WTC11 (cell line): ENCODE data around the gene ZNF398.

Experiments used
- CTCF ChIP-seq: fragments of 200-600 bp; IDR thresholded peaks from 2 replicates; pipeline ENCODE4 v1.8.0; 2022; ENCODE audit warnings: antibody characterized with exemption
- E2F5 ChIP-seq: sonication (generic); formaldehyde crosslinking; IDR thresholded peaks from 2 replicates; pipeline ENCODE4 v1.8.1; 2022; ENCODE audit warnings: mild to moderate bottlenecking, moderate library complexity, missing genetic modification reagents
- FOXJ3 ChIP-seq: sonication (generic); formaldehyde crosslinking; IDR thresholded peaks from 2 replicates; pipeline ENCODE4 v1.9.0; 2021; ENCODE audit warnings: missing genetic modification reagents, mild to moderate bottlenecking, borderline replicate concordance
- FOXP4 ChIP-seq: sonication (generic); formaldehyde crosslinking; IDR thresholded peaks from 2 replicates; pipeline ENCODE4 v1.8.0; 2022; ENCODE audit warnings: mild to moderate bottlenecking, missing genetic modification reagents
- MYBL2 ChIP-seq: sonication (generic); formaldehyde crosslinking; IDR thresholded peaks from 2 replicates; pipeline ENCODE4 v1.8.1; 2023; ENCODE audit warnings: mild to moderate bottlenecking, moderate library complexity, missing genetic modification reagents
- OVOL2 ChIP-seq: fragments of 250-450 bp; sonication (Bioruptor Pico); IDR thresholded peaks from 2 replicates; pipeline ENCODE4 v1.9.0; 2021; ENCODE audit warnings: mild to moderate bottlenecking, borderline replicate concordance
- RELA ChIP-seq: sonication (generic); formaldehyde crosslinking; IDR thresholded peaks from 2 replicates; pipeline ENCODE4 v1.8.1; 2022; ENCODE audit warnings: missing genetic modification reagents, mild to moderate bottlenecking, borderline replicate concordance
- SP1 ChIP-seq: sonication (generic); formaldehyde crosslinking; conservative IDR thresholded peaks from 2 replicates; pipeline ENCODE4 v1.8.1; 2022; ENCODE audit warnings: missing genetic modification reagents
- ZNF121 ChIP-seq: sonication (generic); formaldehyde crosslinking; IDR thresholded peaks from 2 replicates; pipeline ENCODE4 v1.8.0; 2023; ENCODE audit warnings: missing genetic modification reagents
- ZSCAN18 ChIP-seq: fragments of 250-450 bp; sonication (Bioruptor Pico); IDR thresholded peaks from 2 replicates; pipeline ENCODE4 v2.1.2; 2022; ENCODE audit warnings: mild to moderate bottlenecking, moderate library complexity
- TF ChIP-seq, protein P1 (sequence below): sonication (generic); formaldehyde crosslinking; IDR thresholded peaks from 2 replicates; pipeline ENCODE4 v1.8.0; 2023; ENCODE audit warnings: missing genetic modification reagents, mild to moderate bottlenecking, borderline replicate concordance
- TF ChIP-seq, protein P2 (sequence below): sonication (generic); formaldehyde crosslinking; IDR thresholded peaks from 2 replicates; pipeline ENCODE4 v1.8.0; 2022; ENCODE audit warnings: mild to moderate bottlenecking, missing genetic modification reagents
- TF ChIP-seq, protein P3 (sequence below): sonication (generic); formaldehyde crosslinking; IDR thresholded peaks from 2 replicates; pipeline ENCODE4 v1.8.0; 2022; ENCODE audit warnings: mild to moderate bottlenecking, missing genetic modification reagents

DNA sequence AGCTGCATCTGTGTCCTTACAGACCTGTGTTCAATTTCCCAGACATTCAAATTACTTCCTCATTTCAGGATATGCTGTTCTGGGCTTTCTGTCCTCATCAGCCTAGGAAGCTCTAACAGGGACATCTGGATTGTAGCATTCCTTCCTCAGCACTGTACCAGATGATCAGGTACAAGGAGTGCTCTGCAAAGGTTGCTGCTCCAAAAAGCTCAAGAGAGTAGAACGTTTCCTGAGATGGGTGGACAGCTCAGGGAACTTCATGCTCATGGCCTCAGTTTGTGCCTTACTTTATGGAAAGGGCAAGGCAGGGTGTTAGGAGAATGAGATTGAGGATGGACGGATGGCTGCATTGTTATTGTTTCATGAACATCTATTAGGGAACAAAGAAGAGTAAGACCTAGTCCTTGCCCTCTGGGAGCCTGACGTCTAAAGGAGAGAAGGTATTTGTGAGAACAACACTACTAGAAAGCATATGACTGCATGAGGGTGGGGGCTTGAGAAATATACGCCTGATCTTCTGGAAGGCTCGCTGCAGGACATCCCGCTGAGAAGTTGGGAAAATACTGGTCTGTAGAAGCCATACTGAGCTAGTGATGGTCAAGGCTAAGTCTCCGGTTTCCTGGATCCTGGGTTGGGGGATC is 81.7 kb downstream of the ZNF398 start:
- TF ChIP-seq FOXP4 (CRISPR knock-in tag) (no peak), ZSCAN18 (CRISPR knock-in tag) (no peak), FOXJ3 (CRISPR knock-in tag) (no peak), CTCF (no peak), SP1 (CRISPR knock-in tag) (no peak), E2F5 (CRISPR knock-in tag) (no peak), ZNF121 (CRISPR knock-in tag) (no peak), MYBL2 (CRISPR knock-in tag) (no peak), RELA (CRISPR knock-in tag) (no peak), OVOL2 (CRISPR knock-in tag) (no peak)
- TF ChIP-seq, protein P1, sequence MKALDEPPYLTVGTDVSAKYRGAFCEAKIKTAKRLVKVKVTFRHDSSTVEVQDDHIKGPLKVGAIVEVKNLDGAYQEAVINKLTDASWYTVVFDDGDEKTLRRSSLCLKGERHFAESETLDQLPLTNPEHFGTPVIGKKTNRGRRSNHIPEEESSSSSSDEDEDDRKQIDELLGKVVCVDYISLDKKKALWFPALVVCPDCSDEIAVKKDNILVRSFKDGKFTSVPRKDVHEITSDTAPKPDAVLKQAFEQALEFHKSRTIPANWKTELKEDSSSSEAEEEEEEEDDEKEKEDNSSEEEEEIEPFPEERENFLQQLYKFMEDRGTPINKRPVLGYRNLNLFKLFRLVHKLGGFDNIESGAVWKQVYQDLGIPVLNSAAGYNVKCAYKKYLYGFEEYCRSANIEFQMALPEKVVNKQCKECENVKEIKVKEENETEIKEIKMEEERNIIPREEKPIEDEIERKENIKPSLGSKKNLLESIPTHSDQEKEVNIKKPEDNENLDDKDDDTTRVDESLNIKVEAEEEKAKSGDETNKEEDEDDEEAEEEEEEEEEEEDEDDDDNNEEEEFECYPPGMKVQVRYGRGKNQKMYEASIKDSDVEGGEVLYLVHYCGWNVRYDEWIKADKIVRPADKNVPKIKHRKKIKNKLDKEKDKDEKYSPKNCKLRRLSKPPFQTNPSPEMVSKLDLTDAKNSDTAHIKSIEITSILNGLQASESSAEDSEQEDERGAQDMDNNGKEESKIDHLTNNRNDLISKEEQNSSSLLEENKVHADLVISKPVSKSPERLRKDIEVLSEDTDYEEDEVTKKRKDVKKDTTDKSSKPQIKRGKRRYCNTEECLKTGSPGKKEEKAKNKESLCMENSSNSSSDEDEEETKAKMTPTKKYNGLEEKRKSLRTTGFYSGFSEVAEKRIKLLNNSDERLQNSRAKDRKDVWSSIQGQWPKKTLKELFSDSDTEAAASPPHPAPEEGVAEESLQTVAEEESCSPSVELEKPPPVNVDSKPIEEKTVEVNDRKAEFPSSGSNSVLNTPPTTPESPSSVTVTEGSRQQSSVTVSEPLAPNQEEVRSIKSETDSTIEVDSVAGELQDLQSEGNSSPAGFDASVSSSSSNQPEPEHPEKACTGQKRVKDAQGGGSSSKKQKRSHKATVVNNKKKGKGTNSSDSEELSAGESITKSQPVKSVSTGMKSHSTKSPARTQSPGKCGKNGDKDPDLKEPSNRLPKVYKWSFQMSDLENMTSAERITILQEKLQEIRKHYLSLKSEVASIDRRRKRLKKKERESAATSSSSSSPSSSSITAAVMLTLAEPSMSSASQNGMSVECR (CRISPR knock-in tag), result no peak
- TF ChIP-seq, protein P2, sequence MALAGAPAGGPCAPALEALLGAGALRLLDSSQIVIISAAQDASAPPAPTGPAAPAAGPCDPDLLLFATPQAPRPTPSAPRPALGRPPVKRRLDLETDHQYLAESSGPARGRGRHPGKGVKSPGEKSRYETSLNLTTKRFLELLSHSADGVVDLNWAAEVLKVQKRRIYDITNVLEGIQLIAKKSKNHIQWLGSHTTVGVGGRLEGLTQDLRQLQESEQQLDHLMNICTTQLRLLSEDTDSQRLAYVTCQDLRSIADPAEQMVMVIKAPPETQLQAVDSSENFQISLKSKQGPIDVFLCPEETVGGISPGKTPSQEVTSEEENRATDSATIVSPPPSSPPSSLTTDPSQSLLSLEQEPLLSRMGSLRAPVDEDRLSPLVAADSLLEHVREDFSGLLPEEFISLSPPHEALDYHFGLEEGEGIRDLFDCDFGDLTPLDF (CRISPR knock-in tag), result no peak
- TF ChIP-seq, protein P3, sequence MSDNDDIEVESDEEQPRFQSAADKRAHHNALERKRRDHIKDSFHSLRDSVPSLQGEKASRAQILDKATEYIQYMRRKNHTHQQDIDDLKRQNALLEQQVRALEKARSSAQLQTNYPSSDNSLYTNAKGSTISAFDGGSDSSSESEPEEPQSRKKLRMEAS (CRISPR knock-in tag), result no peak
